Neuron (in vitro differentiated cells): ENCODE measurements around the gene ITPKA.
A peak's percentile ranks its signal among the peaks of the same experiment; 100 is the strongest.

Experiments used
- H2AFZ ChIP-seq: one replicate; pipeline ENCODE4 v1.6.1; 2013; ENCODE audit warnings: low read depth, mild to moderate bottlenecking, inconsistent platforms, low read length, moderate library complexity
- H3K27me3 ChIP-seq: one replicate; pipeline ENCODE4 v1.6.1; 2013; ENCODE audit warnings: low read length; ENCODE audit not compliant: insufficient read depth
- H3K36me3 ChIP-seq: one replicate; pipeline ENCODE4 v1.6.1; 2013; ENCODE audit warnings: low read length; ENCODE audit not compliant: insufficient read depth
- H3K4me1 ChIP-seq: one replicate; pipeline ENCODE4 v1.6.1; 2013; ENCODE audit warnings: low read length; ENCODE audit not compliant: insufficient read depth
- H3K4me3 ChIP-seq: 2 replicates; pipeline ENCODE4 v1.5.1; 2013; ENCODE audit warnings: mild to moderate bottlenecking, low read length, moderate library complexity
- H3K9me3 ChIP-seq: one replicate; pipeline ENCODE4 v1.6.1; 2013; ENCODE audit warnings: low read length

Gene ITPKA

GRCh38 chr15:41482110-41482877, 11.4 kb upstream of the ITPKA start:
- H3K4me3 ChIP-seq, result no peak overlapping the region
- peaks cover 4% of the 10 kb centered on the region for H3K9me3 ChIP-seq
- H3K36me3 ChIP-seq, result peaks cover 63% of the 10 kb centered on the region
- no peak overlapping the region for H2AFZ ChIP-seq
- H3K27me3 ChIP-seq, result no peaks in the 10 kb centered on the region
- H3K4me1 ChIP-seq, result no peaks in the 10 kb centered on the region

DNA sequence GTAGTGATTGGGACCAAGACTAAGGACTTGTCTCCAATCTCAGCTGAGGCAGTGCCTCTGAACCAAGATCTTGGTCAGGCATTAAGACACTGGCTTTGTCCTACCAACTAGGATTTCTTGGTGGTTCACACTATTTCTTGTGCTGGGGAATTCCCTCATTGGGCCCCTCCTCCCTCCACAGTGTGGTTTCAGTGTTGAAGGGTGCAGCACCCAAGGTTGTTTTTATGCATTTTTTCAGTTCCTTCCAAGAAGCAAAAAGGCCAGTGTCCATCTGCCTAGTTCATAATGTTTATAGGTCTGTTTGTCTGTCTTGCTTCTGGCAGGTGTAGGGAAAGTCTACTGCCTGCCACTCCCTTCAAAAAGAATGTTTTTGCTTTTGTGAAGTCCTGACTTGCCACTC, 10.6 kb upstream of the ITPKA start:
- Histone ChIP-seq H2AFZ (no peak overlapping the region), H3K4me1 (no peaks in the 10 kb centered on the region), H3K36me3 (peaks cover 57% of the 10 kb centered on the region), H3K9me3 (peaks cover 4% of the 10 kb centered on the region), H3K4me3 (no peak overlapping the region), H3K27me3 (no peaks in the 10 kb centered on the region)

DNA sequence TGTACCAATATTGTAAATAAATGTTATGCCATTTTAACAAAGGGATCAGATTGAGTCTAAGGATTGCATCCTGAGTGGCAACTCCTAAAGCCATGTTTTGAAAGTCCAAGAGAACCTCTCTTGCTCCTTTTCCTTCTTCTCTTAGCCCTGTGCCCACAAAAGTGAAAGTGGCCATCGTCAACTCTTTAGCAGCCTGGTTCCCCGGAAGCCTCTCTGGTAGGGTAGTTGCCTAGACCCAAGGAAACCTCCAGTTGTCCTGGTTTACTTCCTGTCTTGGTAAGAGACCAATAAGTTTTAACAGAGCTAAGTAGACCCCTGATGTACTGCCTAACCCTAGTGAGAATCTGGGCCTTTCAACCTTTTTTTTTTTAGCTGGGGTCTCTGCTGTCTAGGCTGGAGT, 10.2 kb upstream of the ITPKA start:
- Histone ChIP-seq H3K4me3 (no peak overlapping the region), H3K36me3 (peaks cover 55% of the 10 kb centered on the region), H3K9me3 (peaks cover 4% of the 10 kb centered on the region), H3K4me1 (no peaks in the 10 kb centered on the region), H2AFZ (no peak overlapping the region), H3K27me3 (no peaks in the 10 kb centered on the region)

- Histone ChIP-seq H2AFZ (no peak overlapping the region), H3K27me3 (no peaks in the 10 kb centered on the region), H3K36me3 (peaks cover 41% of the 10 kb centered on the region), H3K9me3 (peaks cover 4% of the 10 kb centered on the region), H3K4me1 (no peaks in the 10 kb centered on the region), H3K4me3 (no peak overlapping the region)
Observed at GRCh38 chr15:41484937-41485625, 8.6 kb upstream of the ITPKA start.

DNA sequence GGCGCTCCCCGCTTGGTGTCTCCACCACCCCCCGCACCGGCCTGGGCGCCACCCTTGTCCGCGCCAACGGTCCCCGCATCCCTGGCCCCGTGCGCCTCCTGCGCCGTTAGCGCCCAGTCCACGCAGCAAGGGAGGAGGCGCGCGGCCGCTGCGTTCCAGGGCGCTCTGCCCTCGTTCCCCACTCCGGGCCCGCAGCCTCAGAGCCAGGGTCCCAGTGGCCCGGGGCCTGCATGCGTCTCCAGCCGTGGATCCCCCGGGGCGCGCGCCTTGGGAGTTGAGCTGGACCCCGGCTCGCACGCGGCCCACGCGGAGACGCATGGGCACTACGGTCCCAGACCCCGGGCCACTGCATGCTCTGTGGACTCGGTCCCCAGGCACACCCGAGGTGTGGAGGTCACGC, 7.4 kb upstream of the ITPKA start:
- Histone ChIP-seq H3K27me3 (no peaks in the 10 kb centered on the region), H3K36me3 (peaks cover 29% of the 10 kb centered on the region), H2AFZ (no peak overlapping the region), H3K4me3 (no peak overlapping the region), H3K4me1 (no peaks in the 10 kb centered on the region), H3K9me3 (peaks cover 2% of the 10 kb centered on the region)

DNA sequence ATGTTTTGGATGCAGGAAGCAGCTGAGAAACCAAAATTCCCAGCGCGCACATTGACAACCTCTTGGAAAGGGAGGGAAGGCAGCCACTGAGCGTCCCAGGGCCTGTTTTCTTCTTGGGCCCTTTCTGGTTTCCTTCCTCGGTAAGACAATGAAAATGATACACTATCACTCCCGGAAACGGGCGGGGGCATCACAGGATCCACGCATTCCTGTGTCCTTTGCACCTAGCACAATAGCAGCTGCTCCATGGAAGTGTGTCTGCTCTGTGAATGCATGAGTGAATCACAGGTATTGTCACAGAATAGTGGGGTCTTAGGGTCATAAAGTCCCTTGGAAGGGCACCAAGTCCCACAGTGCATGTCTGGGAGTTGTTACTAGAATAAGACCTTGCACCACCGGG, 6.3 kb upstream of the ITPKA start:
- no peaks in the 10 kb centered on the region for H3K27me3 ChIP-seq
- H3K9me3 ChIP-seq, result peaks cover 2% of the 10 kb centered on the region
- no peak overlapping the region for H2AFZ ChIP-seq
- H3K36me3 ChIP-seq, result peaks cover 18% of the 10 kb centered on the region
- H3K4me1 ChIP-seq, result peaks cover 3% of the 10 kb centered on the region
- H3K4me3 ChIP-seq, result no peak overlapping the region

GRCh38 chr15:41487802-41488201, 5.9 kb upstream of the ITPKA start:
- no peaks in the 10 kb centered on the region for H3K27me3 ChIP-seq
- no peak overlapping the region for H3K4me3 ChIP-seq
- H3K36me3 ChIP-seq, result peaks cover 13% of the 10 kb centered on the region
- peaks cover 8% of the 10 kb centered on the region for H3K4me1 ChIP-seq
- H3K9me3 ChIP-seq, result no peaks in the 10 kb centered on the region
- no peak overlapping the region for H2AFZ ChIP-seq

DNA sequence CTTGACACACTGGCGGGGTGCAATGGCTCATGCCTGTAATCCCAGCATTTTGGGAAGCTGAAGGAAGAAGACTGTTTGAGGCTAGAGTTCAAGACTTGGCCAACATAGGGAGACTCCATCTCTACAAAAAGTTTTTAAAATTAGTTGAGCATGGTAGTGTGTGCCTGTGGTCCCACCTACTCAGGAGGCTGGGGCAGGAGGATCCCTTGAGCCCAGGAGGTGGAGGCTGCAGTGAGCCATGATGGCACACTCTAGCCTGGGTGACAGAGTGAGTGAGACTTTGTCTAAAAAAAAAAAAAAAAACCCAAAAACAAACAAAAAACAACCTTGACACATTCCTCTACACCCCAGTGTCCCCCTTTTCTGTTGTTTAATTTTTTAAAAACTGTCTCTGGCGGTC, 4.0 kb upstream of the ITPKA start:
- Histone ChIP-seq H3K9me3 (no peaks in the 10 kb centered on the region), H3K27me3 (peaks cover 7% of the 10 kb centered on the region), H3K36me3 (peaks cover 2% of the 10 kb centered on the region), H3K4me3 (no peak overlapping the region), H2AFZ (no peak overlapping the region), H3K4me1 (peaks cover 16% of the 10 kb centered on the region)

DNA sequence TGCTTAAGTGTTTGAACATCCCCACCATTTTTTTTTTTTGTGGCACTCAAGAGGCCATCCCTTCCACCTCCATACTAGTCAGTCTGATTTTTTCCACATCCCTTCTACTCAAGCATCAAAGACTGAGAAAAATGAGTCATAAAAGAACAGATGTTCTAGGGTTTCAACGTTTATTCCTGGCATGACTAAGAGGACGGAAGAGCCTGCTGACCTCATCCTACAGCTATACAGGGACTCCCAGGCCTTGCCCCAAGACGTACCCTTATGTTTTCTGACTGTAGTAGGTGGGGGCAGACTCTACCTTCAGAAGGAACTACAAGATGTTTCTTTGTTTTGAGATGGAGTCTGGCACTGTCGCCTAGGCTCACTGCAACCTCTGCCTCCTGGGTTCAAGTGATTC, 3.3 kb upstream of the ITPKA start:
- H3K4me1 ChIP-seq, result peaks cover 22% of the 10 kb centered on the region
- H3K36me3 ChIP-seq, result no peaks in the 10 kb centered on the region
- H3K27me3 ChIP-seq, result peaks cover 14% of the 10 kb centered on the region
- H2AFZ ChIP-seq, result no peak overlapping the region
- H3K9me3 ChIP-seq, result no peaks in the 10 kb centered on the region
- H3K4me3 ChIP-seq, result no peak overlapping the region

DNA sequence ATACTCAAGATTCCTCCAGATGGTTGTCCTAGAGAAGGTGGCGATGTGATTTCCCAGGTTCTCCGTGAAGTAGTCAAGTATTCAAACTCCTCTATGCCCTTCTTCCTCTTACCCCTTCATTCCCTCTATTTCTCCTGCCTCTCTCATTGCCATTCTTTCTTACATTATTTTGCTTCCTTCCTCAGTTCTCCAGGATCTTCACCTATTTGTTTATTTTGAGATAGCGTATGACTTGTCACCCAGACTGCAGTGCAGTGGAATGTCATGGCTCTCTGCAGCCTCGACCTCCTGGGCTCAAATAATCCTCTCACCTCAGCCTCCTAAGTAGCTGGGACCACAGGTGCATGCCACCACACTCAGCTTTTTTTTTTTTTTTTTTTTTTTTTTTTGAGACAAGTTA, 1.8 kb upstream of the ITPKA start:
- H3K27me3 ChIP-seq, result peaks cover 29% of the 10 kb centered on the region
- H3K4me3 ChIP-seq, result no peak overlapping the region
- H2AFZ ChIP-seq, result no peak overlapping the region
- no peaks in the 10 kb centered on the region for H3K36me3 ChIP-seq
- H3K9me3 ChIP-seq, result no peaks in the 10 kb centered on the region
- peaks cover 23% of the 10 kb centered on the region for H3K4me1 ChIP-seq

DNA sequence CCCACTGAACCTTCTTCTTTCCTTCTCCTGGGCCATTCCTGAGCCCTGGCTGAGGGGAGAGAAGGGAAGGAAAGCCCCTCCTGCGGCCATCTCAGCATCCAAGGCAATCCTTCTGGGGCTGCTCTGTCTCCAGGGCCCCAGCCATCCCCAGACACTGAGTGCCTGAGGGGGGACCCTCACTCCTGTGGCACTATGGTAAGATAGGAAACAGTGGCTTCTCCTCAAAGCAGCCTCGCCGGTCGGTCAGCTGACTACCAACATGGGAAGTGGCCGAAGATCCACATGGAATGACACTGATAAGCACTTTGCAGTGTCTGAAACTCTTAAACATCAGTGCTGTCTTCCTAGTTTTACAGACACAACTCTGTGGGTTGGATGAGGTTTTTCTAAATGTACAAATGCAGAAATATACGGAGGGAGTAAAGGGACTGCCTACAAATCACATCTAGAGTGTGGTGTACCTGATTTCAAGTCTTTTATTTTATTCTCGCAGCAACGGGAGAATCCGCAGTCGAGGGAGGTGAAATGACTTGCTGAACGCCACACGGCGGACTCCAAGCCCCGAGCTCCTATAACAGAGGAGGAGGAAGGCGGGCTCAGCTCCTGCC, 973 bp upstream of the ITPKA start:
- Histone ChIP-seq H3K36me3 (no peaks in the 10 kb centered on the region), H3K27me3 (peaks cover 32% of the 10 kb centered on the region), H2AFZ (peak overlapping the region; percentile 100), H3K9me3 (no peaks in the 10 kb centered on the region), H3K4me3 (peak overlapping the region; percentile 71), H3K4me1 (peaks cover 23% of the 10 kb centered on the region)

DNA sequence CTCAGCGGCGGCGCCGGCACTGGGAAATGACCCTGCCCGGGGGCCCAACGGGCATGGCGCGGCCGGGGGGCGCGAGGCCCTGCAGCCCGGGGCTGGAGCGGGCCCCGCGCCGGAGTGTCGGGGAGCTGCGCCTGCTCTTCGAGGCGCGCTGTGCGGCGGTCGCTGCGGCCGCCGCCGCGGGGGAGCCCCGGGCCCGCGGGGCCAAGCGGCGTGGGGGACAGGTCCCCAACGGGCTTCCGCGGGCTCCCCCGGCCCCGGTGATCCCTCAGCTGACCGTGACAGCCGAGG, 172 bp downstream of the ITPKA start:
- Histone ChIP-seq H3K4me1 (peaks cover 23% of the 10 kb centered on the region), H3K4me3 (peak overlapping the region; percentile 71), H3K27me3 (peaks cover 35% of the 10 kb centered on the region), H3K9me3 (no peaks in the 10 kb centered on the region), H3K36me3 (no peaks in the 10 kb centered on the region), H2AFZ (peak overlapping the region; percentile 79)

DNA sequence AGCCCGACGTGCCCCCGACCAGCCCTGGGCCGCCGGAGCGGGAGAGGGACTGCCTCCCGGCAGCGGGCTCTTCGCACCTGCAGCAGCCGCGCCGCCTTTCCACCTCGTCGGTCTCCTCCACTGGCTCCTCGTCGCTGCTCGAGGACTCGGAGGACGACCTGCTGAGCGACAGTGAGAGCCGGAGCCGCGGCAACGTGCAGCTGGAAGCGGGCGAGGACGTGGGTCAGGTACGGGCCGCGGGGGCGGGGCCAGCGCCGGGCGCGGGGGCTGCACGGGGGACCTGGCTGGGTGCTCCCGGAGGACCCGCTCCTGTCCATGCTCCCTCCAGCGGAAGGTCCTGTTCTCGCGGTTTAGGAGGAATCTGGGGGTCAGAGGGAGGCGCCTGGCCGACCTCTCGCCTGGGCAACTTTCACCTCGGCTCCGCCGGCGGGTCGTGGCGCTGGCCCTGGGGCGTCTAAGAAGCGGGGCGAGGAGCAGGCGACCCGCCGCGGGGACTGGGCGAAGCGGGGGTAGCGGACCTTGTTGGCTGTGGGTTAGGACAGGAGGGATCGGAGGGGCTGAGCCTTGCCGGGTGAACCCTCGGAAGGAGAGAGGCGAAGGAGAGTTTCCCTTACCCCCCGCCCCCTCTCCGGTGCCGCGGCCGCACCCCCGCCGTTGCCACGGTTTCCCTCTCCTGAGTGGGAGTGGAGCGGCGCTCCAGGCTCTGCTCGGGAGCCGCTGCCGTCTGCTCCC, 682 bp downstream of the ITPKA start:
- Histone ChIP-seq H3K27me3 (peaks cover 38% of the 10 kb centered on the region), H3K4me3 (peak overlapping the region; percentile 71), H3K4me1 (peaks cover 23% of the 10 kb centered on the region), H2AFZ (peak overlapping the region; percentile 79), H3K36me3 (no peaks in the 10 kb centered on the region), H3K9me3 (no peaks in the 10 kb centered on the region)
